OCI-LY1 (cell line): ENCODE measurements around the gene POLR3GL.

ENCODE experiments used
- H2AFZ ChIP-seq: fragments of 200-600 bp; sonication (generic), shearing (Covaris generic); 2 replicates; pipeline ENCODE4 v1.6.0; 2014; ENCODE audit warnings: antibody characterized with exemption, mild to moderate bottlenecking, low read length
- H3F3A ChIP-seq: fragments of 200-600 bp; sonication (generic), shearing (Covaris generic); 2 replicates; pipeline ENCODE4 v1.6.0; 2014; ENCODE audit warnings: mild to moderate bottlenecking, antibody characterized with exemption, low read length, moderate library complexity; ENCODE audit not compliant: insufficient read depth
- H3K27ac ChIP-seq: fragments of 200-600 bp; sonication (generic); 2 replicates; pipeline ENCODE4 v1.5.1; 2014; ENCODE audit warnings: low read length, mixed run types, mild to moderate bottlenecking, low read depth; ENCODE audit not compliant: poor library complexity, severe bottlenecking
- H3K27me3 ChIP-seq: fragments of 200-600 bp; sonication (generic); 2 replicates; pipeline ENCODE4 v1.6.0; 2014; ENCODE audit warnings: antibody characterized with exemption, mild to moderate bottlenecking, low read length, moderate library complexity; ENCODE audit not compliant: insufficient read depth
- H3K36me3 ChIP-seq: fragments of 200-600 bp; sonication (generic); 2 replicates; pipeline ENCODE4 v1.6.1; 2014; ENCODE audit warnings: mild to moderate bottlenecking, antibody characterized with exemption, low read length, moderate library complexity, mixed read lengths; ENCODE audit not compliant: insufficient read depth
- H3K4me1 ChIP-seq: fragments of 200-600 bp; sonication (generic); 2 replicates; pipeline ENCODE4 v1.5.1; 2014; ENCODE audit warnings: mild to moderate bottlenecking, low read length, moderate library complexity; ENCODE audit not compliant: insufficient read depth, severe bottlenecking
- H3K4me2 ChIP-seq: fragments of 200-600 bp; sonication (generic), shearing (Covaris generic); 2 replicates; pipeline ENCODE4 v1.6.1; 2014; ENCODE audit warnings: low read length
- H3K4me3 ChIP-seq: fragments of 200-600 bp; sonication (generic); 2 replicates; pipeline ENCODE4 v1.5.1; 2014; ENCODE audit warnings: low read length, low read depth, mild to moderate bottlenecking, mixed read lengths; ENCODE audit not compliant: poor library complexity, severe bottlenecking
- H3K79me2 ChIP-seq: fragments of 200-600 bp; shearing (Covaris generic); 2 replicates; pipeline ENCODE4 v1.6.1; 2016; ENCODE audit warnings: mixed run types, low read length, mixed read lengths; ENCODE audit not compliant: insufficient read depth
- H3K9ac ChIP-seq: fragments of 200-600 bp; sonication (generic), shearing (Covaris generic); 2 replicates; pipeline ENCODE4 v1.6.1; 2014; ENCODE audit warnings: mild to moderate bottlenecking, low read length, mixed read lengths
- H3K9me2 ChIP-seq: fragments of 200-600 bp; sonication (generic), shearing (Covaris generic); 2 replicates; pipeline ENCODE4 v1.6.1; 2014; ENCODE audit warnings: low read depth, mild to moderate bottlenecking, low read length, mixed read lengths
- H3K9me3 ChIP-seq: fragments of 200-600 bp; shearing (Covaris generic); 2 replicates; pipeline ENCODE4 v1.6.1; 2014; ENCODE audit warnings: low read length, mixed read lengths
- H4K20me1 ChIP-seq: fragments of 200-600 bp; sonication (generic), shearing (Covaris generic); 2 replicates; pipeline ENCODE4 v1.6.0; 2016; ENCODE audit warnings: mild to moderate bottlenecking, low read length; ENCODE audit not compliant: insufficient read depth
- EZH2 ChIP-seq: fragments of 200-600 bp; sonication (generic), shearing (Covaris generic); IDR thresholded peaks from 2 replicates; pipeline ENCODE4 v1.8.0; 2017; ENCODE audit warnings: borderline replicate concordance, mixed run types, mild to moderate bottlenecking, antibody characterized with exemption, low read length, moderate library complexity, mixed read lengths
- TF ChIP-seq, protein P1 (sequence below): fragments of 200-600 bp; sonication (generic), shearing (Covaris generic); IDR thresholded peaks from 2 replicates; pipeline ENCODE4 v1.5.1; 2017; ENCODE audit warnings: mild to moderate bottlenecking, antibody characterized with exemption, low read length, moderate library complexity, mixed read lengths

Gene POLR3GL

DNA sequence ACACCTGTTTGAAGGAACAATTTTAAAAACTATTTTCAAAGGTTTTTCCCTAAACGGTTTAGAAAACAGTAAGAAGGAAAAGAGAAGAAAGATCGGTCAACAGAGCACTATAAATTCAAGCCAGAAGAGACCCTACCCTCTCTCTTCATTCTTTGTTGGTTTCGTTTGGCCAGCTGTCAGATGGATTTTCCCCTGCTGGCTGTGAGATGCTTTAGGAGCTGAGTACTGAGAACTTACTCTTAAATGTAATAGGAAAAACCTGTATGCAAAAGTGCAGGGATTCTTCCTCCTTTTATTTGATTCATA is 33.2 kb downstream of the POLR3GL start:
- TF ChIP-seq, protein P1, sequence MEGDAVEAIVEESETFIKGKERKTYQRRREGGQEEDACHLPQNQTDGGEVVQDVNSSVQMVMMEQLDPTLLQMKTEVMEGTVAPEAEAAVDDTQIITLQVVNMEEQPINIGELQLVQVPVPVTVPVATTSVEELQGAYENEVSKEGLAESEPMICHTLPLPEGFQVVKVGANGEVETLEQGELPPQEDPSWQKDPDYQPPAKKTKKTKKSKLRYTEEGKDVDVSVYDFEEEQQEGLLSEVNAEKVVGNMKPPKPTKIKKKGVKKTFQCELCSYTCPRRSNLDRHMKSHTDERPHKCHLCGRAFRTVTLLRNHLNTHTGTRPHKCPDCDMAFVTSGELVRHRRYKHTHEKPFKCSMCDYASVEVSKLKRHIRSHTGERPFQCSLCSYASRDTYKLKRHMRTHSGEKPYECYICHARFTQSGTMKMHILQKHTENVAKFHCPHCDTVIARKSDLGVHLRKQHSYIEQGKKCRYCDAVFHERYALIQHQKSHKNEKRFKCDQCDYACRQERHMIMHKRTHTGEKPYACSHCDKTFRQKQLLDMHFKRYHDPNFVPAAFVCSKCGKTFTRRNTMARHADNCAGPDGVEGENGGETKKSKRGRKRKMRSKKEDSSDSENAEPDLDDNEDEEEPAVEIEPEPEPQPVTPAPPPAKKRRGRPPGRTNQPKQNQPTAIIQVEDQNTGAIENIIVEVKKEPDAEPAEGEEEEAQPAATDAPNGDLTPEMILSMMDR, result no peak
- TF ChIP-seq EZH2, result no peak
- H3K79me2 ChIP-seq, result peaks cover 27% of the 10 kb centered on the region
- peak overlapping the region; percentile 99 for H3K4me3 ChIP-seq
- peak overlapping the region; percentile 98 for H3K9ac ChIP-seq
- peaks cover 75% of the 10 kb centered on the region for H3K4me1 ChIP-seq
- H3K4me2 ChIP-seq, result peak overlapping the region; percentile 89
- no peaks in the 10 kb centered on the region for H3K27me3 ChIP-seq
- no peaks in the 10 kb centered on the region for H3K9me2 ChIP-seq
- no peaks in the 10 kb centered on the region for H3K9me3 ChIP-seq
- peaks cover 32% of the 10 kb centered on the region for H3F3A ChIP-seq
- H3K27ac ChIP-seq, result peak overlapping the region; percentile 98
- no peak overlapping the region for H2AFZ ChIP-seq
- H3K36me3 ChIP-seq, result peaks cover 36% of the 10 kb centered on the region
- H4K20me1 ChIP-seq, result no peaks in the 10 kb centered on the region

DNA sequence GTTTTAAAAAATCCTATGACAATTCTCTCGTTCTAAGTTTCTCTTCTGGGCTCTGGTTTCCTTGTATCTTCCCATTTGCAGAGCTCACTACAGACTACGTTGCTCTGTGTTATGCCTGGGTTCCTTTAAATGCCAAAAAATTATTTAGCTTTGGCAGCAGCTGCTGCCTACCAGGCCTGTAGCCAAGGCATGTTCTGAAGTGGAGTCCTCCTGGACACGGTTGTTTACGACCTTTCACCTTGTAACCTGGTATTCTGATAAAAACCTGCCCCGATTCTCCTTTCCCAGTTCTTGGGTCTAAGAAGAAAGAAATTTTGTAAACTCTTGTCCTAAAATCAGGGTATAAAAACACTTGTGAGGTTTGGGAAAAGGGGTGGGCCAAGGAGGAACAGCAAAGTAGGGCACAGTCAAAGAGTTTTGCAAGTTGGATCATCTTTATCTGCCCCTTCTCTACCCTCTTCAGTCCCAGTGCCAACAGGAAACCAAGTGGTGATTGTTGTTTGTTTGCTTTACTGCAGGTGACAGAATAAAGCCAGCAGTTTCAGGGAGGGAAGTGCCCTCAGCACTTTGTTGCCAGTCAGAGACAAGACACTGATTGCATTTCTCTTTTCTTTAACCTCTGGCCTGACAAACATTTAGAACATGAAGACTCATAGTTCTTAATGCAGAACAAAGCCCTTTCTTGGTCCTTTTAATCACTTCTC is 35.0 kb downstream of the POLR3GL start:
- Histone ChIP-seq H4K20me1 (no peaks in the 10 kb centered on the region), H3K9me2 (no peaks in the 10 kb centered on the region), H3K9me3 (no peaks in the 10 kb centered on the region), H3K27me3 (no peaks in the 10 kb centered on the region), H3F3A (peaks cover 22% of the 10 kb centered on the region), H3K4me2 (peak overlapping the region; percentile 62), H3K9ac (peak overlapping the region; percentile 47), H3K4me3 (peak overlapping the region; percentile 20), H3K27ac (peak overlapping the region; percentile 98), H3K4me1 (peaks cover 57% of the 10 kb centered on the region), H2AFZ (peak overlapping the region; percentile 25), H3K79me2 (peaks cover 25% of the 10 kb centered on the region), H3K36me3 (peaks cover 18% of the 10 kb centered on the region)
- TF ChIP-seq, protein P1, result no peak
- TF ChIP-seq EZH2, result no peak

DNA sequence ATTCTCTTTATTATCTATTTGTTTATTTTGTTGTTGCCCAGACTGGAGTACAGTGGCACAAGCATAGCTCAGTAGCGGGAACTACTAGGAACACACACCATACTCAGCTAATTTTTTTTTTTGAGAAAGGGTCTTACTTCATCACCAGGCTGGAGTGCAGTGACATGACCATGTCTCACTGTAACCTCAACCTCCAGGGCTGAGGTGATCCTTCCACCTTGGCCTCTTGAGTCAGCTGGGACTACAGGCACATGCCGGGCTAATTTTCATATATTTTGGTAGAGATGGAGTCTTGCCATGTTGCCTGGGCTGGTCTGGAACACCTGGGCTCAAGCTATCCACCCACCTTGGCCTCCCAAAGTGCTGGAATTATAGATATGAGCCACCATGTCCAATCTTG is 37.2 kb downstream of the POLR3GL start:
- Histone ChIP-seq H4K20me1 (no peaks in the 10 kb centered on the region), H2AFZ (no peak overlapping the region), H3K9me3 (no peaks in the 10 kb centered on the region), H3K9ac (peak overlapping the region; percentile 47; the same call in 1 of the 2 replicates), H3K9me2 (no peaks in the 10 kb centered on the region), H3K4me3 (no peak overlapping the region), H3K4me2 (no peak overlapping the region; the same call in 1 of the 2 replicates), H3K79me2 (peaks cover 2% of the 10 kb centered on the region; the same call in 1 of the 2 replicates), H3K36me3 (no peaks in the 10 kb centered on the region), H3K4me1 (peaks cover 68% of the 10 kb centered on the region), H3K27me3 (no peaks in the 10 kb centered on the region), H3F3A (peaks cover 8% of the 10 kb centered on the region; the same call in 1 of the 2 replicates), H3K27ac (peak overlapping the region; percentile 84)
- TF ChIP-seq, protein P1, result no peak
- no peak for TF ChIP-seq EZH2
